GM18526 (cell line): ENCODE data around the gene TPSAB1.
"Not testable (repeated sequence)": the region's sequence is repeated elsewhere in the genome, so short reads cannot be mapped to it uniquely, and the experiment has no call there.

Experiments
- POLR2A ChIP-seq: IDR thresholded peaks from 3 replicates; pipeline ENCODE4 v1.6.1; 2011; ENCODE audit not compliant: insufficient read length; ENCODE audit errors: extremely low read depth

The TPSAB1 gene

GRCh38 chr16:1240436-1240835 lies at the start of gene TPSAB1:
TSS of gene TPSAB1 (plus strand) at chr16:1240705. CDS start at chr16:1240939, 234 bp downstream.
- not testable (repeated sequence) for TF ChIP-seq POLR2A

DNA sequence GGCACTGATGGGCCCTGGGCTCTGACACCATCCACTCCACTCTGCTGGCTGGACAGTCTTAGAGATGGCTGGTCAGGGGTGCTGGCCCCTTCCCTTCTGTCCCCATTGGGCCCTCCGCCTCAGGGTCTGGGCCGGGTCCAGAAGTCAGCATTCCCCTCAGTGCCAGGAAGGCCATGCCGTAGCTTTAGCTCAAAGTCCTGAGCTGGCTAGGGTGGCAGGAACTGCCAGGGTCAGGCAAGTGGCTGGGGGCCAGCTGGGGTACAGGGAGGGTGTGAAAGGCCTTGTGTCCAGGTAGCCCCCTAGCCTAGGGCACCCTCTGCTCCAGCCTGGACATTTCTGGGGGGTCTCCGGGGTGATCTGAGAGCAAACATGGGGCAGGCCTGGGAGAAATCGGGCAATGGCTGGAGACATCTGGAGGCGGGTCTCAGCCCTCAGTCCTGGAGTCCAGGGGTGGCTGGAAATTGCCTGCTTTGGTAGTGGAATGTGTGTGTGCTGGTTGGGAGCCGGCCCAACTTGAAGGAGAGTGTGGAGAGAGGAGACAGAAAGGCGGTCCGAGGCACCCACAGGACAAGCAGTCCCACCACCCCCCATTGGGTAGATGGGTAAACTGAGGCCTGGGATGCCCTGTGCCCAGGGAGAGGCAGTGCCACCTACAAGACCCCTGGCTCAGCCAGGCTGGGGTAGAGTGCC lies 48.0 kb upstream of the TPSAB1 start:
- no peak for TF ChIP-seq POLR2A

DNA sequence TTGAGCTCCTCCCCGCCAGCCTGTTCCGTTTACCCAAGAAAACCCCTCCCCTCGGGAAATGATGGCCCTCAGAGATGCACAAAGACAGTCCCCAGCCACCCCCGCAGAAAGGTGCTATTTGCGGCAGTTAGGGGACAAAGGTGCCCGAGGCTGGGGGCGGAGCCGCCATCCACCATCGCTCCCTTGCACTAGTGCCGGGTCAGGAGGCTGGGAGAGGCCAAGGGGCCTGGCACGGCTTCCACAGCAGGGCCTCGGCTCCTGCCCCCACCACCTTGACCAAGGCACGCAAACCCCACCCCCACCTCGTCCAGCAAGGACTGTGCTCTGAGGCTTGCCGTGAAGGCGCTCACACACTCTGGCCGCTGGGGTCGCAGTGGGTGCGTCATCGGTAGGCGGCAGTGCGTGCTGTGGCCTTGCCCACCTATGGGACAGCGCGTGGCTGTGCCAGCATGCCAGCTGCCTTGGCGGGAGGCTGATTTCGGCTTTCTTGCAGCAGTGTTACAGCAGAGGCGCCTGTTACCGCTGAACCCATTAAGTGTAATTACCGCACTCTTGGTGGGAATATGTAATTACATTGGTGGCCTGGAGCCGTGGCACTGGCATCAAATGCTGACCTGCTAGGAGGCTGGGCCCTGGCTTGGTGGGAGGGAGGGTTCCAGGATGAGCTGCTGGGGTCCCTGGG lies 47.2 kb upstream of the TPSAB1 start:
- TF ChIP-seq POLR2A: no peak

- no peak for TF ChIP-seq POLR2A
Observed at GRCh38 chr16:1193825-1194581, 46.5 kb upstream of the TPSAB1 start.

DNA sequence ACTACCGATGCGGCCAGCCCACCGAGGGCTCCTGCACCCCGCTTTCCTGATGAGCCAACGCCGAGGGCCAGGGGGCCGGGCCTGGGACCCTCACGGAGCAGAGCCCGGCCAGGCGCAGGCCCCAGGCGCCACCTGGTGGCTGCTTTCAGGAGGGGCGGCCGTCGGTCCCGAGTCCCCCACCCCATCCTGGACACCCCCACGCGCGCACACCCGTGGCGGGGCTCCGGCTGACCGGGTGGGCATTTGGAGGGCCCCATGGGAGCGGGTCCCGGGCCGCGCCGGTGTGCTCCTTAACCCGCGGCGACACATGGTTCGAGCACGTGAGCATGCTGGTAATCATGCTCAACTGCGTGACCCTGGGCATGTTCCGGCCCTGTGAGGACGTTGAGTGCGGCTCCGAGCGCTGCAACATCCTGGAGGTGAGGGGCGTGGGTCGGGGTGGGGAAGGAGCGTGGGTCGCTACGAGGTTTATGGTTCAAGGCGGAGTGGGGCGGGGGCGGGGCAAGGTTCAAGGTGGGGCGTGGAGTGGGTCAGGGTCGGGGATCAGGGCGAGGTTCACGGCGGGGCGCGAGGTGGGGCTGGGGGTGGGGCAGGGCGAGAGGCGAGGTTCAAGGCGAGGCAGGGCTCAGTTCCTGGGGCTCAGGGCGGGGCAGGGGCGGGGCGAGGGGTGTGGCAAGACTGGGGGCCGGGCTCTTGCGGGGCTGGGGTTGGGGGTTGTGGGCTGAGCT lies 45.7 kb upstream of the TPSAB1 start:
- no peak for TF ChIP-seq POLR2A

- TF ChIP-seq POLR2A: no peak
Observed at GRCh38 chr16:1195393-1195666, 45.2 kb upstream of the TPSAB1 start.

- no peak for TF ChIP-seq POLR2A
Observed at GRCh38 chr16:1196494-1196893, 44.0 kb upstream of the TPSAB1 start.

DNA sequence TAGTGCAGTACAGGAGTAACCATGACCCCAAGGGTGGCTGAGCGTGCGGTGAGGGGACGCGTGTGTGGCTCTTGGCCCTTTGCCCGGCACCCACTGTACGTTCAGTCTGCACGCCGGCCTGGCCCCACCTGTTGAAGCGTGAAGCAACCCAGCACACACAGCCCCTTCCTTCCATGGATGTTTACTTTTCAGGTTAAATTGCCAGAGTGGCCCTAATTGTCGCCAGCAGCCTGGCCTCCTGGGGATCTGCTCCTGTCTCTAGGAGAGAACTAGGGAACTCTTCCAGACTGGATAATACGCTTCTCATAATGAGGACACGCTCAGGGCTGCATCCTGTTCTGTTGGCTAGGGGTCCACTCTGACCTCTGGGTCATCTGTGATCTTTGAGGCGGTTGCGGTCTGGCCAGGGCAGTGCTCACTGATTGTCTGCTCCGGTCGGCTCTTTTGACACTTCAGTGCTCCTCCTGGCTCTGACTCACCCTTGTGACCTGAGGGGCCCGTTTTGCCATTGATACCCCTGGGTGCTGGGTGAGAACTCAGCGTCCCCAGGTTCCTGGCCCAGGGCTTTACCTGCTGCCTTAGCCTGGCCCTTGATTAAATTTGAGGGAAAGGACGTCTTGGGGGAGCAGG lies 43.2 kb upstream of the TPSAB1 start:
- TF ChIP-seq POLR2A: no peak

- TF ChIP-seq POLR2A: no peak
Observed at GRCh38 chr16:1198194-1198593, 42.3 kb upstream of the TPSAB1 start.

GRCh38 chr16:1199347-1200013 lies 41.0 kb upstream of the TPSAB1 start:
- TF ChIP-seq POLR2A: no peak

DNA sequence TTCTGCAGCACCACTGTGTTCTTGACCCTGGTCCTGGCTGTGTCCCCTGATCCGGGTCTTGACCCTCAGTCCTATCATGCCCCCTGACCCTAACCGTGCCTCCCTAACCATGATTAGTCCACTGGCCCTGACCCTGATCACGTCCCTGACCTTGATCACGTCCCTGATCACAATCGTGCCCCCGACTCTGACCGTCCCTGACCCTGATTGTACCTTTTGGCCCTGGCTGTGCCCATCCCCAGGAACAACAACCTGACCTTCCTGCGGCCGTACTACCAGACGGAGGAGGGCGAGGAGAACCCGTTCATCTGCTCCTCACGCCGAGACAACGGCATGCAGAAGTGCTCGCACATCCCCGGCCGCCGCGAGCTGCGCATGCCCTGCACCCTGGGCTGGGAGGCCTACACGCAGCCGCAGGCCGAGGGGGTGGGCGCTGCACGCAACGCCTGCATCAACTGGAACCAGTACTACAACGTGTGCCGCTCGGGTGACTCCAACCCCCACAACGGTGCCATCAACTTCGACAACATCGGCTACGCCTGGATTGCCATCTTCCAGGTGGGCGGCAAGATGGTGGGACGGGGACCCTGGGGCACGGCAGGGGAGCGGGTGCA lies 40.4 kb upstream of the TPSAB1 start:
- no peak for TF ChIP-seq POLR2A

DNA sequence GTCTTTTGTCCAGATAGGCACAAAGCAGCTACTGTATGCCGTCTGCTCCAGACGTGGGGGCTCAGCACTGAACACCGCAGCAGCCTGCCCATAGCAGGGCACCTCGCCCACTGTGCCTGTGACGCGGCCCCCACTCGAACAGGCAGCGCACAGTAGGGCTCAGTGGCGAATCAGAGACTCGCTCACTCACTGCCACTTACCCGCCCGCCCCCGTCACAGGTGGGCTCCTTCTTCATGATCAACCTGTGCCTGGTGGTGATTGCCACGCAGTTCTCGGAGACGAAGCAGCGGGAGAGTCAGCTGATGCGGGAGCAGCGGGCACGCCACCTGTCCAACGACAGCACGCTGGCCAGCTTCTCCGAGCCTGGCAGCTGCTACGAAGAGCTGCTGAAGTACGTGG lies 39.1 kb upstream of the TPSAB1 start:
- TF ChIP-seq POLR2A: no peak

DNA sequence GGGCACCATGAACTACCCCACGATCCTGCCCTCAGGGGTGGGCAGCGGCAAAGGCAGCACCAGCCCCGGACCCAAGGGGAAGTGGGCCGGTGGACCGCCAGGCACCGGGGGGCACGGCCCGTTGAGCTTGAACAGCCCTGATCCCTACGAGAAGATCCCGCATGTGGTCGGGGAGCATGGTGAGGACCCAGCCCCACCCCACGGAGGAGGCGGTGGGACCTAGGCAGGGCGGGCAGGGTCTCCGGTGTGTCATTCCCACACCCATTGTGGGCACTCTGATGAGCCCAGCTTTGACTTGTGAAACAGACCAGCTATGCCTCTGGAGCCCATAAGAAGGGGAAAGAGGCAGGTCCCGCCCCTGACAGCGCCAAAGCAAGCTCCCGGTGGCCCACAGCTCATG lies 38.2 kb upstream of the TPSAB1 start:
- no peak for TF ChIP-seq POLR2A

DNA sequence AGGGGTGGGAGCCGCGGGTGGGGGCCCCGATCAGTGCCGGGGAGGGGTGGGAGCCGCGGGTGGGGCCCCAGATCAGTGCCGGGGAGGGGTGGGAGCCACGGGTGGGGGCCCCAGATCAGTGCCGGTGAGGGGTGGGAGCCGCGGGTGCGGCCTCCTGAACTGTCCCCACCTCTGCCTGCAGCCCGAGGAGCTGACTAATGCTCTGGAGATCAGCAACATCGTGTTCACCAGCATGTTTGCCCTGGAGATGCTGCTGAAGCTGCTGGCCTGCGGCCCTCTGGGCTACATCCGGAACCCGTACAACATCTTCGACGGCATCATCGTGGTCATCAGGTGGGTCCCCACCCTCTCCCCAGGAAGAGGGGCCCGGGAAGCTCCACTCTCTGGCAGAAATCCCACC lies 35.6 kb upstream of the TPSAB1 start:
- no peak for TF ChIP-seq POLR2A
